GM12873 (cell line): ENCODE data around the gene CACTIN.
A peak's percentile ranks its signal among the peaks of the same experiment; 100 is the strongest.

ENCODE experiments used
- CTCF ChIP-seq: IDR thresholded peaks from 2 replicates; pipeline ENCODE4 v1.5.1; 2012; ENCODE audit warnings: low read depth, mild to moderate bottlenecking, moderate library complexity, low read length, control low read depth; ENCODE audit not compliant: insufficient read depth; ENCODE audit errors: missing control alignments

The CACTIN gene

GRCh38 chr19:3603121-3603811 lies 23.3 kb downstream of the CACTIN start:
- no peak for TF ChIP-seq CTCF

DNA sequence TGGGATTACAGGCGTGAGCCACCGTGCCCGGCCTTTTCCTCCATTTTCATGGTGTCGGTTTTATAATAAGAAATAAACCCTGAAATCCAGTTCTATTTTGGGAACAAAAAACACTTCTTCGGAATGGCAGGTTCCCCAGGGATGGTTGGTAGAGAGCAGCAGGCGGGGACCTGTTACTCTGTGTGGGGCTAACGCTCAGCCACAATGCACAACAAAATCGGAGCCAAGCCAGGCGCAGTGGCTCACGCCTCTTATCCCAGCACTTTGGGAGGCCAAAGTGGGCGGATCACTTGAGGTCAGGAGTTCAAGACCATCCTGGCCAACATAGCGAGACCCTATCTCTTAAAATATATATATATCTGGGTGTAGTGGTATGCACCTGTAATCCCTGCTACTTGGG lies 25.6 kb downstream of the CACTIN start:
- no peak for TF ChIP-seq CTCF

DNA sequence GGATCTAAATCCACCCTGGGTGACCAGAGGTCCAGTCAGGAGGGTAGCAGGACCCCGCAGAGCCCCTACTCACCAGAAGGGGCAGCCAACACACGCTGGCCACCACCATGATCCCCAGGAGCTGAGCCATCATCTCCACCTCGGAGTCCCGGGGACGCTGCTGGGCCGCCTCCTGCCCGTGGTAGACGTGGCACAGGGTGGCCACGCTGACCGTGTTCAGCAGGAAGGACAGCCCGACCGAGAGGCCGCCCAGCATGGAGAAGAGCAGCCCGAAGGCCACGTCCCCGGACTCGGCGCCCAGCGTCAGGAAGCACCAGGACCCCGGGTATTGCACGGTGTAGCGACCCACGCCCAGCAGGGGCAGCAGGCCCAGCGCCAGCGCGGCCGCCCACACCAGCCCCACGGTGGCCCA lies 26.8 kb downstream of the CACTIN start:
- peak; percentile 16 for TF ChIP-seq CTCF

GRCh38 chr19:3595521-3596061 lies 31.0 kb downstream of the CACTIN start:
- no peak for TF ChIP-seq CTCF

- TF ChIP-seq CTCF: no peak
These were observed 33.4 kb downstream of the CACTIN start for GRCh38 chr19:3593156-3593555.

- TF ChIP-seq CTCF: no peak
These were observed 34.5 kb downstream of the CACTIN start for GRCh38 chr19:3591876-3592613.

GRCh38 chr19:3590991-3591659 lies 35.5 kb downstream of the CACTIN start:
- no peak for TF ChIP-seq CTCF
